ENCODE data around the gene PCBD1.

Gene PCBD1

GRCh38 chr10:70901276-70901878 lies 13.0 kb upstream of the PCBD1 start:
- DNase-seq = no peak

- DNase-seq = no peak
Observed at GRCh38 chr10:70899096-70899495, 10.7 kb upstream of the PCBD1 start.

- no peak for DNase-seq
Observed at GRCh38 chr10:70898687-70899086, 10.3 kb upstream of the PCBD1 start.

GRCh38 chr10:70896551-70896950 lies 8.2 kb upstream of the PCBD1 start:
- DNase-seq = no peak

GRCh38 chr10:70894416-70894815 lies 6.1 kb upstream of the PCBD1 start:
- no peak for DNase-seq

GRCh38 chr10:70893227-70894006 lies 5.1 kb upstream of the PCBD1 start:
- DNase-seq = no peak

- no peak for DNase-seq
Observed at GRCh38 chr10:70892631-70893030, 4.3 kb upstream of the PCBD1 start.

GRCh38 chr10:70891627-70892026 lies 3.3 kb upstream of the PCBD1 start:
- DNase-seq = no peak

GRCh38 chr10:70890917-70891431 lies 2.6 kb upstream of the PCBD1 start:
- peak; percentile 2 to 14 for DNase-seq

- DNase-seq = no peak
Observed at GRCh38 chr10:70889291-70889690, 926 bp upstream of the PCBD1 start.

GRCh38 chr10:70886921-70887665 lies 1.3 kb downstream of the PCBD1 start:
- DNase-seq = no peak

- no peak for DNase-seq
Observed at GRCh38 chr10:70885931-70886903, 2.1 kb downstream of the PCBD1 start.

GRCh38 chr10:70885481-70885880 lies 2.9 kb downstream of the PCBD1 start:
- no peak for DNase-seq

GRCh38 chr10:70884741-70885140 lies 3.6 kb downstream of the PCBD1 start:
- no peak for DNase-seq

- peak; percentile 19 to 34 for DNase-seq
Observed at GRCh38 chr10:70880077-70880534, 8.3 kb downstream of the PCBD1 start.

- DNase-seq = no peak
Observed at GRCh38 chr10:70879207-70879606, 9.2 kb downstream of the PCBD1 start.

GRCh38 chr10:70874061-70874460 lies 14.3 kb downstream of the PCBD1 start:
- no peak for DNase-seq

GRCh38 chr10:70872291-70872690 lies 16.1 kb downstream of the PCBD1 start:
- DNase-seq = no peak

GRCh38 chr10:70866424-70866823 lies 21.9 kb downstream of the PCBD1 start:
- DNase-seq = no peak

- DNase-seq = no peak
Observed at GRCh38 chr10:70864935-70865334, 23.4 kb downstream of the PCBD1 start.

- DNase-seq = no peak
Observed at GRCh38 chr10:70863470-70864160, 24.8 kb downstream of the PCBD1 start.
